Measurements from ENCODE around the gene GLRX5. TPM values are rescaled to one million over a fixed set of nuclear protein-coding genes. Genes with fewer than 3 reads are reported as not detected.
A peak's percentile ranks its signal among the peaks of the same experiment; 100 is the strongest.

GLRX5 gene
- total RNA-seq, 4 donors from 2014 or later, result 19.8 to 42.1 (median 33.7) TPM

DNA sequence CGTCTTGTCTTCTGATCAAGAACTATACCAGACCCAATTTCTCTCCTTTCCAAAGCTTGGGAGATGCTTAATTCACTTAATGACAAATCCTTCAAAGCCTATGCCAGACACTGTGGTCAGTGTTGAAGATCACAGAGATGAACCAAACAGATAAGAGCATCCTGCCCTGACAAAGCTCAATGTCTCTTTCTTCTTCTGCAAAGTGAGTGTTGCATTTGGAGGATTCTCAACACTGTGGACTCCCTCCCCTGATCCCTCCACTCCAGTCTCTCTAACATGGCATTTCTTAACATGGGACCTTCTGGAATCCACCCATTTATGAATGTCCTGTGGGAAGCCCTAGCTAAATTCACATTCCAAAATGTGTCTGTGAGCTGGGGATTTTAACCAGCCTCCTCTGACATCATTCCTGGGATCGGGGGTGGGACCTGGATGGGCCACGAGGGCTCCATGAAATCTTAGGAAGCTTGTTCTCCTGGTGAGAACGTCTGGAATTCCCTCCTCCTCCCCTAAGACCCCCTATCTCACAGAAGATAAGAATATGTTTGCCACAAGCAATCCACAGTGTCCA is 38.7 kb upstream of the GLRX5 start:
- TF ChIP-seq POLR2AphosphoS5 (IDR thresholded peaks at IDR 0.05), result no peak
- TF ChIP-seq EP300 (IDR thresholded peaks at IDR 0.05), result no peak
- no peak for TF ChIP-seq POLR2A (IDR thresholded peaks at IDR 0.05)
- TF ChIP-seq, protein P1, sequence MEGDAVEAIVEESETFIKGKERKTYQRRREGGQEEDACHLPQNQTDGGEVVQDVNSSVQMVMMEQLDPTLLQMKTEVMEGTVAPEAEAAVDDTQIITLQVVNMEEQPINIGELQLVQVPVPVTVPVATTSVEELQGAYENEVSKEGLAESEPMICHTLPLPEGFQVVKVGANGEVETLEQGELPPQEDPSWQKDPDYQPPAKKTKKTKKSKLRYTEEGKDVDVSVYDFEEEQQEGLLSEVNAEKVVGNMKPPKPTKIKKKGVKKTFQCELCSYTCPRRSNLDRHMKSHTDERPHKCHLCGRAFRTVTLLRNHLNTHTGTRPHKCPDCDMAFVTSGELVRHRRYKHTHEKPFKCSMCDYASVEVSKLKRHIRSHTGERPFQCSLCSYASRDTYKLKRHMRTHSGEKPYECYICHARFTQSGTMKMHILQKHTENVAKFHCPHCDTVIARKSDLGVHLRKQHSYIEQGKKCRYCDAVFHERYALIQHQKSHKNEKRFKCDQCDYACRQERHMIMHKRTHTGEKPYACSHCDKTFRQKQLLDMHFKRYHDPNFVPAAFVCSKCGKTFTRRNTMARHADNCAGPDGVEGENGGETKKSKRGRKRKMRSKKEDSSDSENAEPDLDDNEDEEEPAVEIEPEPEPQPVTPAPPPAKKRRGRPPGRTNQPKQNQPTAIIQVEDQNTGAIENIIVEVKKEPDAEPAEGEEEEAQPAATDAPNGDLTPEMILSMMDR (IDR thresholded peaks at IDR 0.05), result no peak
- no peak for DNase-seq (ENCODE audit: low spot score in 2 of 2)
- peaks cover 70% of the 10 kb centered on the region for H3K4me1 ChIP-seq
- H3K27me3 ChIP-seq, result no peaks in the 10 kb centered on the region
- H3K9me3 ChIP-seq, result no peaks in the 10 kb centered on the region
- H3K27ac ChIP-seq, result peak overlapping the region; percentile 65
- 58% methylated on average over 4 of the region's 4 CpGs for WGBS
- H3K36me3 ChIP-seq, result no peaks in the 10 kb centered on the region
- H3K4me3 ChIP-seq, result no peak overlapping the region

DNA sequence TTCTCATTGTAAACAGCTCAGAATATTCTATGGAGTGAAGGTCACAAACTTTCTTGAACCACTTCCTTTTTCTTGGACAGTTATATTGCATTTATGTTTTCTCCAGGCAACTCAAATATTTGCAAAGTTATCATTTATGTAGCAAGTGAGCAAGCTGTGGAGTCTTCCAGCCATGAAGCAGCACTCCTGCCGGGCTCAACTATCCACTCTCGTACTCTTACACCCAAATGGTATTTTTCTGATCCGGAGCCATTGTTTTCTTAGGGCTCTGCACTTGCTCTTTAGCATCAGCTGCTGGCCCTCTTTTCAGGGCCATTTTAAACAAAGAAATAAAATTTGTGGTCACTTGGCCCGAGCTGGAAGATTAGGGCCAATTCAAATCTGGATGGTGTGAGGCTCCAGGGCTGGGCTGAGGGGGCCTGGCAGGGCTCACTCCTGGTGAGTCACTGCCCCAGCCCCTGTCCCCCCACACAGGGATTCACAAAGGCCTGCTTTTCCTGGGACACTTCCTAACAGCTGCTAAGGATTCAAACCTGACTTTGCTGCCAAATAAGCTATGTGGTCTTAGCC is 38.1 kb upstream of the GLRX5 start:
- peaks cover 70% of the 10 kb centered on the region for H3K4me1 ChIP-seq
- TF ChIP-seq POLR2A (IDR thresholded peaks at IDR 0.05), result no peak
- TF ChIP-seq EP300 (IDR thresholded peaks at IDR 0.05), result no peak
- no peak for TF ChIP-seq POLR2AphosphoS5 (IDR thresholded peaks at IDR 0.05)
- TF ChIP-seq, protein P1 (IDR thresholded peaks at IDR 0.05), result no peak
- no peaks in the 10 kb centered on the region for H3K36me3 ChIP-seq
- no peak for DNase-seq (ENCODE audit: low spot score in 2 of 2)
- WGBS, result 43% methylated on average over 4 of the region's 4 CpGs
- no peak overlapping the region for H3K4me3 ChIP-seq
- no peaks in the 10 kb centered on the region for H3K27me3 ChIP-seq
- H3K9me3 ChIP-seq, result no peaks in the 10 kb centered on the region
- H3K27ac ChIP-seq, result peak overlapping the region; percentile 65

DNA sequence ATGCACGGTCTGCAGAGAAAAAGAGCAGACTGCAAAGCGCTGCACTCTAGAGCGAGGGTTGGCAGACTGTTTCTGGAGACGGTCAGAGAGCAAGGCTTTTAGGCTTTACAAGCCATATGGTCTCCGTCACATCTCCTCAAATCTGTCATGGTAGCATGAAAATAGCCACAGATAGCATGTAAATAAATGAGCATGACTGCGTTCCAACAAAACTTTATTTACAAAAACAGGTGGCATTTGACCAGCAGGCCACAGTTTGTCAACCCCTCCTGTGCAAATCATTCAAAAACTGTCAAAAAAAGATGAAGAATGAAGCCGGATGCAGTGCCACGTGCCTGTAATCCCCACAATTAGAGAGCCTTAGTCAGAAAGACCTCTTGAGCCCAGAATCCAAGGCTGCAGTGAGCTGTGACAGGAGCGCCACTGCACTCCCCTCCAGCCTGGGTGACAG is 37.3 kb upstream of the GLRX5 start:
- Histone ChIP-seq H3K36me3 (no peaks in the 10 kb centered on the region), H3K9me3 (no peaks in the 10 kb centered on the region), H3K27ac (peak overlapping the region; percentile 65), H3K4me3 (no peak overlapping the region), H3K27me3 (no peaks in the 10 kb centered on the region), H3K4me1 (peaks cover 78% of the 10 kb centered on the region)
- WGBS, result 58% methylated on average over 9 of the region's 9 CpGs
- TF ChIP-seq, protein P1 (IDR thresholded peaks at IDR 0.05), result no peak
- TF ChIP-seq POLR2A (IDR thresholded peaks at IDR 0.05) (no peak), POLR2AphosphoS5 (IDR thresholded peaks at IDR 0.05) (no peak), EP300 (IDR thresholded peaks at IDR 0.05) (no peak)
- DNase-seq (ENCODE audit: low spot score in 2 of 2), result no peak

DNA sequence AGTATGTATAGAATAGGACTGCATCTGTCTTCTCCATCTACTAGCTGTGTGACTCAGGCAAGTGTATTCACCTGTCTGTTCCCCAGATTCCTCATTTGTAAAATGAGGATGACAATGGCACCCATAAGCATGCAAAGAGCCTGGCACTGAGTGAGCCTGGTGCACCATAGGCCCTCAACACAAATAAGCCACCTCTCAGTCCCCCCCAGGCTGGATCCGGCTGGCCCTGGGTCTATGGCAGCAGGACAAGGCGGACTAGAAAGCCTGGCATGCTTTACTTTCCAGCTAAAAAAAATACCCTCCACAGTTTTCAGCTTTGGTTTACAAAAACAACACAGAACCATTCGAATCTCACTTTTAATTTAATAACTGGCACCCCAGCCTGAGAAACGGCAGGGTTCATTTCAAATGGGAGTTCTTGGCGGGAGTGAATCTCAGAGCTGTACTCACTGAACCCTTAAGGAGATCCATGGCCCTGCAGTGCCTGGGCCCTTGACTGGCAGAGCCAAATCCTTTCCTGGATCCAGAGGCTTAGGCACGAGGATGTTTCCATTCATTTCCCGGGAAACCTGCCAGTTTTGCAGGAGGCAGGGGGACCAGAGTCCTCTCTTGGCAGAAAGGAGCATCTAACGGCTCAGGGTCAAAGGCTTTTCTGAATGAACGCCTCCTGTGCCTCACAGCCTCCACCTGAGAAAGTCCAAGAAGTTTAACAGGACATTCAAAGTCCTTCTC is 36.1 kb upstream of the GLRX5 start:
- no peaks in the 10 kb centered on the region for H3K36me3 ChIP-seq
- peaks cover 82% of the 10 kb centered on the region for H3K4me1 ChIP-seq
- TF ChIP-seq EP300 (IDR thresholded peaks at IDR 0.05), result no peak
- TF ChIP-seq, protein P1 (IDR thresholded peaks at IDR 0.05), result no peak
- TF ChIP-seq POLR2AphosphoS5 (IDR thresholded peaks at IDR 0.05), result no peak
- no peak for TF ChIP-seq POLR2A (IDR thresholded peaks at IDR 0.05)
- H3K9me3 ChIP-seq, result no peaks in the 10 kb centered on the region
- H3K27ac ChIP-seq, result peak overlapping the region; percentile 1
- H3K27me3 ChIP-seq, result no peaks in the 10 kb centered on the region
- H3K4me3 ChIP-seq, result no peak overlapping the region
- DNase-seq (ENCODE audit: low spot score in 2 of 2), result no peak
- WGBS, result 55% methylated on average over 9 of the region's 9 CpGs

DNA sequence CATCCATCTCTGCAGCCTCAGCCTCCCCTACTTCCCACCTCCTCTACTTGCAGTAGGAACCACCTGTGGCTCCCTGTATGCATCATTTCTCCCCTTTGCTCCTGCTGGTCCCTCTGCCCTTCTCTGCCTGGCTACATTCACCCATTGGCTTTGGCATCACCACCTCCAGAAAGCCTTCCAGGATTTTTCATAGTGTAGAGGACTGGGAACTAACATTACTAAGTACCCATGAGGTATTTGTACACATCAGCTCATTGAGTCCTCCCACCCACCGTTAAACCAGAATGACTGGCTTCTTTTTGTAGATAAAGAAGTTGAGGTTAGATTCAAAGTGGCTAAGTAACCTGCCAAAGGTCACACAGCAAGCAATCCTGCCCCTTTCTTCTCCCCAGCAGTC is 35.5 kb upstream of the GLRX5 start:
- H3K36me3 ChIP-seq, result no peaks in the 10 kb centered on the region
- no peak overlapping the region for H3K4me3 ChIP-seq
- H3K27ac ChIP-seq, result peak overlapping the region; percentile 1
- DNase-seq (ENCODE audit: low spot score in 2 of 2), result no peak
- no peaks in the 10 kb centered on the region for H3K27me3 ChIP-seq
- 22% methylated on average over 1 of the region's 1 CpG for WGBS
- TF ChIP-seq EP300 (IDR thresholded peaks at IDR 0.05) (no peak), POLR2AphosphoS5 (IDR thresholded peaks at IDR 0.05) (no peak), POLR2A (IDR thresholded peaks at IDR 0.05) (no peak)
- TF ChIP-seq, protein P1 (IDR thresholded peaks at IDR 0.05), result no peak
- H3K9me3 ChIP-seq, result no peaks in the 10 kb centered on the region
- H3K4me1 ChIP-seq, result peaks cover 83% of the 10 kb centered on the region
